ENCODE data around the gene SLC38A10. TPM values are rescaled to one million over a fixed set of nuclear protein-coding genes. Genes with fewer than 3 reads are reported as not detected.

Gene SLC38A10
- total and polyA plus RNA-seq, 2 of the 13 experiments (the other 11 are each of a cell fraction or from before 2014, with no cell fraction given), result 23.4 to 55.8 TPM

GRCh38 chr17:81207610-81208581, 87.2 kb downstream of the SLC38A10 start (continued):
- peak; percentile 94 for TF ChIP-seq ZNF646 (CRISPR knock-in tag; IDR thresholded peaks at IDR 0.05)
- no peak for TF ChIP-seq PHF21A (CRISPR knock-in tag; IDR thresholded peaks at IDR 0.05)
- TF ChIP-seq MAX (IDR thresholded peaks at IDR 0.05), result no peak

GRCh38 chr17:81206657-81207056, 88.5 kb downstream of the SLC38A10 start:
- DNase-seq (ENCODE audit: low spot score) (no peak), FAIRE-seq (no peak), ATAC-seq (no peak)
- ChIA-PET CTCF (ENCODE audit: low intra/inter-chr PET ratio, low total read pairs) (no interaction called here), POLR2A (no interaction called here)
- peaks cover 16 to 44% of the 10 kb centered on the region in 2 experiments; a peak in 4 of 5 replicates for H3K36me3 ChIP-seq (replicated peaks in 1 of 2; ENCODE audit: control insufficient read depth in 1 of 2, insufficient read depth in 2 of 2, low read length in 2 of 2)
- H3K4me1 ChIP-seq (ENCODE audit: insufficient read depth, low read length), result no peaks in the 10 kb centered on the region
- no TSS peak for BruUV-seq (replicated peaks)
- H3K79me2 ChIP-seq (ENCODE audit: insufficient read depth, low read length), result no peaks in the 10 kb centered on the region
- no peaks in the 10 kb centered on the region for H3K9me3 ChIP-seq (ENCODE audit: low read length)
- in situ Hi-C loops (cut with HindIII; ENCODE audit: extremely low pct_ligation_motif_present, low pct_unique_long_range_greater_than_20kb) (no loop called here), intact Hi-C loops (cut with micrococcal nuclease; ENCODE audit: unreplicated experiment) (no loop called here)
- H3K9ac ChIP-seq (ENCODE audit: insufficient read depth, low read depth, low read length), result no peak overlapping the region
- no peak overlapping the region for H2AFZ ChIP-seq (ENCODE audit: low read length)
- no peak overlapping the region for H3K4me3 ChIP-seq (replicated peaks in 1 of 3; ENCODE audit: insufficient read depth in 1 of 3, low read depth in 2 of 3, low read length in 3 of 3)
- WGBS (ENCODE audit: low lambda C conversion rate), result 96% methylated on average over 11 of the region's 12 CpGs
- no peaks in the 10 kb centered on the region for H4K20me1 ChIP-seq (ENCODE audit: insufficient read depth, low read length)
- H3K4me2 ChIP-seq (ENCODE audit: low read depth, low read length), result no peak overlapping the region
- H3K27ac ChIP-seq (ENCODE audit: extremely low read length, insufficient read depth, low read length), result no peak overlapping the region
- H3K27me3 ChIP-seq (ENCODE audit: control insufficient read depth in 1 of 2, insufficient read depth in 2 of 2, low read length in 2 of 2), result no peaks in the 10 kb centered on the region
- TF ChIP-seq ZNF790 (CRISPR knock-in tag; IDR thresholded peaks at IDR 0.05; ENCODE audit: borderline replicate concordance), result no peak
- no peak for TF ChIP-seq ZMAT5 (CRISPR knock-in tag; IDR thresholded peaks at IDR 0.05; ENCODE audit: borderline replicate concordance, low read depth)
- no peak for TF ChIP-seq SYNCRIP (IDR thresholded peaks at IDR 0.05; ENCODE audit: insufficient read depth, low read depth, low read length)
- no peak for TF ChIP-seq ZSCAN20 (CRISPR knock-in tag; IDR thresholded peaks at IDR 0.05; ENCODE audit: borderline replicate concordance)
- no peak for TF ChIP-seq YEATS4 (CRISPR knock-in tag; IDR thresholded peaks at IDR 0.05; ENCODE audit: borderline replicate concordance)
- TF ChIP-seq ZFP41 (CRISPR knock-in tag; IDR thresholded peaks at IDR 0.05; ENCODE audit: borderline replicate concordance), result no peak
- no peak for TF ChIP-seq ZNF563 (CRISPR knock-in tag; IDR thresholded peaks at IDR 0.05)
- TF ChIP-seq MAX (IDR thresholded peaks at IDR 0.05), result no peak
- TF ChIP-seq ZNF264 (CRISPR knock-in tag; IDR thresholded peaks at IDR 0.05), result no peak
- TF ChIP-seq THAP7 (CRISPR knock-in tag; IDR thresholded peaks at IDR 0.05), result no peak
- no peak for TF ChIP-seq ZNF878 (CRISPR knock-in tag; IDR thresholded peaks at IDR 0.05)
- TF ChIP-seq MTF1 (CRISPR knock-in tag; IDR thresholded peaks at IDR 0.05), result no peak

All from HepG2 (cell line).